Body of pancreas (tissue), 4 donors: Measurements from ENCODE around the gene ECM1. TPM values are rescaled to one million over a fixed set of nuclear protein-coding genes. Genes with fewer than 3 reads are reported as not detected.

Experiments used
- ATAC-seq: fragments of 150-250 bp; one replicate; pipeline ENCODE4 v1.9.1; 2016
- DNase-seq, 4 donors: peaks; one replicate each; pipeline ENCODE4 v3.0.0-alpha.2; 2019
- H3K27ac ChIP-seq, 4 donors: fragments of 200-600 bp; sonication (generic); 1 replicate in 3 of 4; 2 replicates in 1 of 4; pipeline versions ENCODE4 v1.5.1 to v1.6.1; 2016 to 2019; ENCODE audit warnings: mild to moderate bottlenecking in 1 of 4, mixed read lengths in 1 of 4, moderate library complexity in 1 of 4
- H3K27me3 ChIP-seq, 2 donors: fragments of 200-600 bp; sonication (generic); one replicate each; pipeline ENCODE4 v1.6.0; 2016; ENCODE audit warnings: mild to moderate bottlenecking in 1 of 2
- H3K36me3 ChIP-seq, 2 donors: fragments of 200-600 bp; sonication (generic); replicated peaks in 1 of 2; 2 replicates each; pipeline ENCODE4 v1.5.1; 2016; ENCODE audit warnings: low read depth in 2 of 2; ENCODE audit not compliant: insufficient read depth in 1 of 2
- H3K4me1 ChIP-seq: fragments of 200-600 bp; sonication (generic); one replicate; pipeline ENCODE4 v1.6.0; 2016
- H3K4me3 ChIP-seq, 2 donors: fragments of 200-600 bp; sonication (generic); 1 replicate in 1 of 2; 2 replicates in 1 of 2; pipeline ENCODE4 v1.5.1; 2016 to 2019
- H3K9me3 ChIP-seq, 3 donors: fragments of 200-600 bp; sonication (generic); 1 replicate in 2 of 3; 2 replicates in 1 of 3; pipeline ENCODE4 v1.5.1; 2016
- POLR2A ChIP-seq, 3 donors: fragments of 450-650 bp; IDR thresholded peaks; one replicate each; pipeline ENCODE4 v1.6.1; 2016; ENCODE audit warnings: antibody characterized with exemption in 3 of 3, mild to moderate bottlenecking in 2 of 3
- WGBS, 2 donors: methylation state at CpG; one replicate each; pipeline ENCODE4 v1.1.5; 2017; 5-methylcytosine and 5-hydroxymethylcytosine counted together
- intact Hi-C: fragments of 100-400 bp; cut with DNase I; formaldehyde crosslinking; loops from one replicate; pipeline ENCODE4 v1.15.1; 2023
- total RNA-seq, 2 donors: library from RNA; depleted of rRNA; stranded (reverse); fragments of >200 nt; gene quantifications; one replicate each; pipeline ENCODE4 v1.1.0, GENCODE V29; 2016
- TF ChIP-seq, protein P1 (sequence below), 7 experiments: fragments of 450-650 bp in 4 of 7; fragments of 200-600 bp in 3 of 7; sonication (generic) in 3 of 7; IDR thresholded peaks; one replicate each; pipeline ENCODE4 v1.5.1; 2016 to 2019; ENCODE audit warnings: antibody characterized with exemption in 7 of 7

ECM1 gene
- total RNA-seq: 1 to 10 TPM; 1.3 to 2.1 TPM

DNA sequence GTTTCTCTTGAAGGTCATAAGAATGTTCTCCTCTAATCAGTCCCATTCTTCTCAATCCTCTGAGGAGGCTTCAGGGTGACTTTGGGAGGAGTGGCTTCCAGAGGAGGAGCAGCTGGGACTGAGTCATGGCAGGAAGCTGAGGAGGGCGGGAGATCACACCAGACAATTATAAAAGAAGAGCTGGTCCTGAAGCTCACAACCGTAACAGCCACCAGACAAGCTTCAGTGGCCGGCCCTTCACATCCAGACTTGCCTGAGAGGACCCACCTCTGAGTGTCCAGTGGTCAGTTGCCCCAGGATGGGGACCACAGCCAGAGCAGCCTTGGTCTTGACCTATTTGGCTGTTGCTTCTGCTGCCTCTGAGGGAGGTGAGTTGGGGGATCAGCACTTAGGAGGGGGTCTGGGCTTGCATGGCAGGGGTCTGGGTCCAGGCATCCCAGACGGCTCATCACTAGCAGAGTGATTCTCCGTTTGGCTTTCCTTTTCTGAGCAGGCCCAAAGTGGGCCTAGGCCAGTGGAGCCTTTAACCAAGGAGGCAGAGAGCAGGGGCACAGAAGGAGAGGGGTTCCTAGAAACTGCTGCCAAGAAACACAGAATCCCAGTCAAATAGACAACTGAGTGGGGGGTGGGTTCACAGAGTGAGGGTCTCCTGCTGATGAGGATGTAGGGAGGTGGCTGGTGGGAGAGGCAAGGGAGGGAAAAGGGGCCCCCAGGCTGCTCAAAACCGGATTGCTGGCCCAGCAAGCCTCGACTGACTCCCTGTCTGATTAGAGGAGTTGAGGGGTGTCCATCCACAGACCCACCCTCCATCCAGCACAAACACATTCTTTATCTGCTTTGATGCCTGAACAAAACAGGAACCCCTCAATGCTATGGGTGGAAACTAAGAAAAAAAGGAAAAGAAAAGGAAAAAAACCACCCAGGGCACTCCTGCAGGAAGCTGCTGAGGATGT, at the start of gene ECM1:
Gene ECM1 (plus strand): TSS at position 198 of the 953 bp plus-strand sequence. CDS start 101 bp downstream, at position 299.
- Histone ChIP-seq H3K4me3 (no peak within 1 kb of the TSS), H3K4me1 (peaks cover 6% of the 10 kb centered on the region), H3K36me3 (peaks cover 0 to 8% of the 10 kb centered on the region in 2 donors), H3K9me3 (no peaks in the 10 kb centered on the region), H3K27ac (peak within 1 kb of the TSS in 1 of 4 donors; percentile 34), H3K27me3 (no peaks in the 10 kb centered on the region)
- intact Hi-C loops: no loop called here
- DNase-seq: peak in 1 of 4 donors; percentile 45
- ATAC-seq: peak; percentile 32
- 58 to 70% methylated on average over 4 to 7 of the region's 7 CpGs for WGBS, 2 donors
- no peak for TF ChIP-seq POLR2A (IDR thresholded peaks at IDR 0.05)
- TF ChIP-seq, protein P1, sequence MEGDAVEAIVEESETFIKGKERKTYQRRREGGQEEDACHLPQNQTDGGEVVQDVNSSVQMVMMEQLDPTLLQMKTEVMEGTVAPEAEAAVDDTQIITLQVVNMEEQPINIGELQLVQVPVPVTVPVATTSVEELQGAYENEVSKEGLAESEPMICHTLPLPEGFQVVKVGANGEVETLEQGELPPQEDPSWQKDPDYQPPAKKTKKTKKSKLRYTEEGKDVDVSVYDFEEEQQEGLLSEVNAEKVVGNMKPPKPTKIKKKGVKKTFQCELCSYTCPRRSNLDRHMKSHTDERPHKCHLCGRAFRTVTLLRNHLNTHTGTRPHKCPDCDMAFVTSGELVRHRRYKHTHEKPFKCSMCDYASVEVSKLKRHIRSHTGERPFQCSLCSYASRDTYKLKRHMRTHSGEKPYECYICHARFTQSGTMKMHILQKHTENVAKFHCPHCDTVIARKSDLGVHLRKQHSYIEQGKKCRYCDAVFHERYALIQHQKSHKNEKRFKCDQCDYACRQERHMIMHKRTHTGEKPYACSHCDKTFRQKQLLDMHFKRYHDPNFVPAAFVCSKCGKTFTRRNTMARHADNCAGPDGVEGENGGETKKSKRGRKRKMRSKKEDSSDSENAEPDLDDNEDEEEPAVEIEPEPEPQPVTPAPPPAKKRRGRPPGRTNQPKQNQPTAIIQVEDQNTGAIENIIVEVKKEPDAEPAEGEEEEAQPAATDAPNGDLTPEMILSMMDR (IDR thresholded peaks at IDR 0.05): no peak

DNA sequence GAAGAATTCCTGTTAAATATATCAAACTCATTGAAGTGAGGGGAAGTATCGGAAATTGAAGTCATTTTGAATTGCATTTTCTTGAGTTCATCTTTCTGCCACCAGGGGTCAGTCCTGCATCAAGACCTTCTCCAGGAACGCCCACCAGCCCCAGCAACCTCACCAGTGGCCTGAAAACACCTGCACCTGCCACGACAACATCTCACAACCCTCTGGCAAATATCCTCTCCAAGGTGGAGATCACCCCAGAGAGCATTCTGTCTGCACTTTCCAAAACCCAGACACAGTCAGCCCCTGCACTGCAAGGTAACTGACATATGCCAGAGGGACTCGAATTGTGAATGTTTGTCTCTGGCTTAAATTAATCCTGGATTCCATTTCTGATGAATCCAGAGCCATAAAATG, 43.5 kb upstream of the ECM1 start:
- peaks cover 0 to 15% of the 10 kb centered on the region in 2 donors for H3K36me3 ChIP-seq
- TF ChIP-seq POLR2A (IDR thresholded peaks at IDR 0.05): no peak
- TF ChIP-seq, protein P1 (IDR thresholded peaks at IDR 0.05): peak; percentile 61 to 81 (median 80)
- intact Hi-C loops: loop anchor here (10.0 kb wide), 2 partner anchors 90 to 220 kb away; no protein-coding TSS in a partner anchor
- H3K27ac ChIP-seq: no peak overlapping the region
- WGBS, 2 donors: 37% methylated on average over 4 of the region's 4 CpGs
- peak; percentile 69 to 76 (median 73) for DNase-seq
- no peaks in the 10 kb centered on the region for H3K4me1 ChIP-seq
- H3K9me3 ChIP-seq: no peaks in the 10 kb centered on the region
- peak; percentile 71 for ATAC-seq
- H3K4me3 ChIP-seq: no peak overlapping the region
- no peaks in the 10 kb centered on the region for H3K27me3 ChIP-seq

DNA sequence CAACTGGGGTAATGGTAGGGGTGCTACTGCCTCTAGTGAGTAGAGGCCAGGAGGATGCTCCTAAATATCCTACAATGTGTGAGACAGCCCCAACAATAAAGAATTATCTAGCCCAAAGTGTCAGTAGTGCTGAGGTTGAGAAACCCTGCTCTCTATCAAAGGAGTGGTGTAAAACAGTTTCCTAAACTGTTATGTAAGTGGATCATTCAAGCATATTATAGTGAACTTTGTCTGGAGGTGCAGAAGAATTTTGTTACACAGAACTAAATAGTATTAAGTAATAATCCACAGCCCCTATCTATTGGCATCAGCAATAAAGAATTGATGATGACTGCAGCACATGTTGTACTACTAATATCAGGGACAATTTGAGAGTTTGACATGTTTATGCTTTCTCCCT, 40.9 kb upstream of the ECM1 start:
- intact Hi-C loops: loop anchor here (10.0 kb wide), 2 partner anchors 88 to 218 kb away; no protein-coding TSS in a partner anchor
- Histone ChIP-seq H3K36me3 (peaks cover 10 to 23% of the 10 kb centered on the region in 2 donors), H3K4me3 (no peak overlapping the region), H3K9me3 (no peaks in the 10 kb centered on the region), H3K4me1 (no peaks in the 10 kb centered on the region), H3K27me3 (no peaks in the 10 kb centered on the region), H3K27ac (no peak overlapping the region)
- TF ChIP-seq, protein P1 (IDR thresholded peaks at IDR 0.05): no peak
- no peak for TF ChIP-seq POLR2A (IDR thresholded peaks at IDR 0.05)
- no peak for DNase-seq
- no peak for ATAC-seq

DNA sequence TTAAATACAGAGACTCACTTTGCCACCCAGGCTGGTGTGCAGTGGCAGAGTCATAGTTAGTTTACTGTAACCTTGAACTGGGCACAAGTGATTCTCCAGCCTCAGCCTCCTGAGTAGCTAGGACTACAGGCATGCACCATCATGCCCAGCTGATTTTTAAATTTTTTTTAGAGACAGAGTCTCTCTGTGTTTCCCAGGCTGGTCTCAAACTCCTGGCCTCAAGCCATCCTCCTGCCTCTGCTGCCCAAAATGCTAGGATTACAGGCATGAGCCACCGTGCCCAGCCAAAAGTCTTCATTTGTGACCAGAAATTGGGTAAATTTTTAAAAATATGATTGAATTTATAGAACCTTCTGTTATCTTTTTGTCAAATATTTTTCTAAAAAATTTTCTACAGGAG, 38.6 kb upstream of the ECM1 start:
- ATAC-seq: no peak
- Histone ChIP-seq H3K27me3 (no peaks in the 10 kb centered on the region), H3K4me3 (no peak overlapping the region), H3K4me1 (peaks cover 8% of the 10 kb centered on the region), H3K27ac (no peak overlapping the region), H3K36me3 (peaks cover 17 to 28% of the 10 kb centered on the region in 2 donors), H3K9me3 (no peaks in the 10 kb centered on the region)
- TF ChIP-seq POLR2A (IDR thresholded peaks at IDR 0.05): no peak
- TF ChIP-seq, protein P1 (IDR thresholded peaks at IDR 0.05): no peak
- DNase-seq: no peak
- intact Hi-C loops: loop anchor here (10.0 kb wide), 2 partner anchors 86 to 216 kb away; no protein-coding TSS in a partner anchor
- WGBS, 2 donors: 87 to 89% methylated on average over 1 of the region's 1 CpG
